NCI-H345 (cell line): Measurements from ENCODE around the gene PBX3.
A peak's percentile ranks its signal among the peaks of the same experiment; 100 is the strongest.

Experiments
- DNase-seq: peaks from one replicate; lab custom pipeline; 2025; lab: John Stamatoyannopoulos, UW

PBX3 gene

GRCh38 chr9:125997196-125997823 is 250.1 kb downstream of the PBX3 start:
- DNase-seq, result peak; percentile 81

GRCh38 chr9:125998837-125999503 is 251.8 kb downstream of the PBX3 start:
- DNase-seq, result no peak

- DNase-seq, result no peak
Measured at GRCh38 chr9:125999504-125999881, 252.3 kb downstream of the PBX3 start.

GRCh38 chr9:126000256-126000655 is 253.1 kb downstream of the PBX3 start:
- no peak for DNase-seq

- no peak for DNase-seq
Measured at GRCh38 chr9:126000731-126001580, 253.8 kb downstream of the PBX3 start.

GRCh38 chr9:126001581-126002225 is 254.5 kb downstream of the PBX3 start:
- no peak for DNase-seq

GRCh38 chr9:126002476-126003350 is 255.5 kb downstream of the PBX3 start:
- no peak for DNase-seq

- no peak for DNase-seq
Measured at GRCh38 chr9:126009047-126009446, 261.9 kb downstream of the PBX3 start.

GRCh38 chr9:126014726-126015125 is 267.6 kb downstream of the PBX3 start:
- DNase-seq, result no peak

GRCh38 chr9:126015424-126015823 is 268.3 kb downstream of the PBX3 start:
- no peak for DNase-seq

- DNase-seq, result no peak
Measured at GRCh38 chr9:126016579-126017290, 269.6 kb downstream of the PBX3 start.
